ENCODE results near the gene RPH3AL.
"Not testable (repeated sequence)": the region's sequence is repeated elsewhere in the genome, so short reads cannot be mapped to it uniquely, and the experiment has no call there.

Gene RPH3AL

DNA sequence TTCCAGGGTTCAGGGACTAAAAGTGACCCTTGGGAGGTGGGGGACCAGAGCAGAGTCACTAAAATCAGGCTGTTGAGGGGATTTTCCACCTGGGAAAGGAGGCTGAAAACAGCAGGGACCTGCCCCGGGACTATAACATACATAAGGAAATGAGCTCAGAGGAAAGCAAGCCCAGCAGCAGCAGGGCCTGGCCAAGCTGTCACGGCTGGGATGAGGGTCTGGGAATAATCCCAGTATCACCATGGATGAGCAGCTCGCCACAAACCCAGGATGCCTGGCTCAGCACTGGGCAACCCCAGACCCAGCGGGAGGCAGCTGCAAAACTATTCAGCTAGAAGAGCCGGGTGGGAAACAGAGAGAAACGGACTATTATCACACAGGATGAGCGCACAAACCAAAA lies 72.4 kb downstream of the RPH3AL start:
- DNase-seq: no peak

DNA sequence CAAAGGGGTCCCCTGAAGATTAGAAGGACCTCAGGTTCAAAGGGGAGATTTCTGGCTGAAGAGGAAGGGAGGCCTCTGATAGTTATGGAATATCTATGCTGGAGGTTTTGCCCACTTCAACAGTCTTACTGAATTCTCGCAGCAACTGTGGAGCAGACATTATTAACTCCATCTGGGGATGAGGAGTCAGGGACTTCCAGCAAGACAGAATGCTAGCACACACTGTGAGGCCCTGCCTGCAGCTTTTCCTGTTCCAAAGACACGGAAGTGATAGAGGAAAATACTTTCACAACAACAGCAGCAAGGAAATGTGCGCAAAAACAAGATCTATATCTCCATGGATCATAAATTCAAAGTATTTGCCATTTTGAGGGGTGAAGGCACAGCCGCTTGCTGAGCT lies 72.8 kb downstream of the RPH3AL start:
- no peak for DNase-seq

DNA sequence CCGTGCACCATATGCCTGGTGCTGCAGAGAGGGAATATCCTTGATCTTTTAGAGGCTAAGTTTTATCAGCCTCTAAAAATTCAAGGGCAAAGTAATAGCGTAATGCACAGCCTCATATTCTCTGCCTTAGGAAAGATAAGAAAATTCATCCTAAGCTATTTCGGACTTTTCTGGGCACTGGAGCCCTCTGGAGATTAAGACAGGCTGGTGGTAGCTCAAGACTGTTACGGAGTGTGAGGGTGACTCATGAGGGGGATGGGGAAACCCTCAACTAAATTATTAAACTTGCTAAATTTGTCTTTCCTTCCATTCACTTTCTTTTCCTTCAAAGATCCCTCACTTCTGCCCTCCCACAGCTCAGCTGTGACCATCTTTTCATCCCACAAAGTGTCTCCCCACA lies 73.3 kb downstream of the RPH3AL start:
- DNase-seq: no peak

DNA sequence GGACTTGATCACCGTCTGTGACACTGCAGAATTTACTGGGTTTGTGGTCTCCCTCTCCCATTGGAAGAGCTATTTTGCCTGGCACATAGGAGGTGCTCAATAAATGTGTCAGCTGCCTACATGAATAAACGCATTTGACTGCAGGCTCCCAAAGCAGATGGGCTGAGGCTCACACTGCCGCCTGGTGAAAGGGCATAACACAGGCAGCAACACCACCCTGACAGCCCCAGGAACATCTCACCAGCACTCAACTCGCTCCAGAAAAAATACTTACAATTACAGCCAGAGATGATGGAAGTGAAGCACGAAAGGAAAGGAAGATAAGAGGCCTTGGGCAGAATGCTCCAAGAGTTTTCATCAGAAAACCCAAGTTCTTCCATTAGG lies 73.9 kb downstream of the RPH3AL start:
- no peak for DNase-seq

DNA sequence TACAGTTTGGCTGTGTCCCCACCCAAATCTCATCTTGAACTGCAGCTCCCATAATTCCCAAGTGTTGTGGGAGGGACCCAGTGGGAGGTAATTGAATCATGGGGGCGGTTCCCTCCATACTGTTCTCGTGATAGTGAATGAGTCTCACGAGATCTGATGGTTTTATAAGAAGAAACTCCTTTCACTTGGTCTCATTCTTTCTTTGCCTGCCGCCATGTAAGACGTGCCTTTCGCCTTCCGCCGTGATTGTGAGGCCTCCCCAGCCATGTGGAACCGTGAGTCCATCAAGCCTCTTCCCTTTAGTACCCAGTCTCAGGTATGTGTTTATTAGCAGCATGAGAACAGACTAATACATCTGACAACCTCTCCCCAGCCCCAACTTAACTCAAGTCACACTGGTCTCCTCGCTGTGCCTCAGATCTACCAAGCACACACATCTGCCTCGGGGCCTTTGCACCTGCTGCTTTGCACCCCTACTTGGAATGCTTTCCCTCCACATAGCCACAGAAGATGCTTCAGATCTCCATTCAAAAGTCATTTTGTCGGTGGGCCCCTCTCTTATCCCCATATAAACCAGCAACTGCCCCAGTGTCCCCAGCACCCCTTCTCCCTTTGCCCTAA lies 74.4 kb downstream of the RPH3AL start:
- DNase-seq: no peak

DNA sequence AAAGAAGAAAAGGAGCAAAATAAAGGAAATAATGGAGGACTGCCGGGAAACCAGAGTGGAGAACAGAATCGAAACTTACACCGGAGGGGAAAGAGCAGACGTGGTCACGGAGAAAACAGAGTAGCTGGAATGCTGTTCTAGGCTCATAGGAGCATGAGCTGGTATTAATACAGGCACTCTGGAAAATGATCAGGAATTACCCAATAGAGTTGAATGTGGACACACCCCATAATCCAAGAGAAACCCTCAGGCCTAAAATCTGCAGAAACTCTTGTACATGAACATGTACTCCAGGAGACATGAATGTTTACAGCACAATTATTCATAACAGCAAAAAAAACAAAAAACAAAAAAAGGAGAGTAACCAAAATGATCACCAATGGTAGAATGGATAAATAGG lies 77.7 kb downstream of the RPH3AL start:
- DNase-seq: no peak

DNA sequence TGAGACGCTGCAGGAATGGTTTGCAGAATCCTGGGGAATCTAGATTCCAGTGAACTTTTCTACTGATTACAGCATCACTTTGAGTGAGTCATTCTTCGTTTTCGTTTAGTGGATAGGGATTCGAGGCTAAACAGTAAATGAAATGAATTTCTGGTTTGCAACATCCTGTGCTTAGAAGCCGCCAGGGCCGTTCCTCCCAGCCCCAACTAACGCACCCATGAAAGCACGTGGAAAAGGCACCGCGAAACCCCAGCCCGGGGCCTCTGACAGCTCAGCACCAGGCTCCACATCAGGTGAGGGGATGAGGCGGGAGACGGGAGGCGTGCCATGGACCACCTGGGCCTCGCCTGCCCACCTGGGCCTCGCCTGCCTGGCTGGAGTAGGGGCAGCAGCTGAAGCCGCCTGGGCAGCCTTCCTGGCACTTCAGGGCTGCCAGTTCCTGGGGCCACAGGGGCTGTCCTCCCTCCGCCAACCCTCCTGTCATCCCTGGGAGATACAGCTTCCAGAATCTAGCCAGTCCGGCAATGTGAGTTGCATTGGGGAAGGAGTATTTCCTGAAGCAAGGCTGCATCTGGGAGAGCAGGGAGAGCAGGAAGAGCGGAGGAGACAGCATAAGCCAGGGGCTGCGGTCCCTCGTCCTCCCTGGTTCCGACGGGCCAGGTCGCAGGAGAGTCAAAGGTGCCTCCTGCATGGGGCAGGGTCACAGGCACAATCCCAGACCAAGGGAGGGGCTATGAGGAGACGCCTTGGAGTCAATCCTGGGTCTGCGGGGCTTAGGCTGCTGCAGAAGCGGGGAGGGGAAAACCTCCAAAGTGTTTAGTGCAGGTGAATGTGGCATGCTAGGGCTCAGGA lies 78.4 kb downstream of the RPH3AL start:
- no peak for DNase-seq

DNA sequence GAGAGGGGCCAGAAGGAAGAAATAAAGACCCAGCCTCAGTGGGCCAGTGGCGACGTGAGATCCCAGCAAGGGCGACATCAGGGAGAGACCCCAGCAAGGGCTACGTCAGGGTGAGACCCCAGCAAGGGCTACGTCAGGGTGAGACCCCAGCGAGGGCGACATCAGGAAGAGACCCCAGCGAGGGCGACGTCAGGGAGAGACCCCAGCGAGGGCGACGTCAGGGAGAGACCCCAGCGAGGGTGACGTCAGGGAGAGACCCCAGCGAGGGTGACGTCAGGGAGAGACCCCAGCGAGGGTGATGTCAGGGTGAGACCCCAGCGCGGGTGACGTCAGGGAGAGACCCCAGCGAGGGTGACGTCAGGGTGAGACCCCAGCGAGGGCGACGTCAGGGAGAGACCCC lies 79.8 kb downstream of the RPH3AL start:
- not testable (repeated sequence) for DNase-seq

DNA sequence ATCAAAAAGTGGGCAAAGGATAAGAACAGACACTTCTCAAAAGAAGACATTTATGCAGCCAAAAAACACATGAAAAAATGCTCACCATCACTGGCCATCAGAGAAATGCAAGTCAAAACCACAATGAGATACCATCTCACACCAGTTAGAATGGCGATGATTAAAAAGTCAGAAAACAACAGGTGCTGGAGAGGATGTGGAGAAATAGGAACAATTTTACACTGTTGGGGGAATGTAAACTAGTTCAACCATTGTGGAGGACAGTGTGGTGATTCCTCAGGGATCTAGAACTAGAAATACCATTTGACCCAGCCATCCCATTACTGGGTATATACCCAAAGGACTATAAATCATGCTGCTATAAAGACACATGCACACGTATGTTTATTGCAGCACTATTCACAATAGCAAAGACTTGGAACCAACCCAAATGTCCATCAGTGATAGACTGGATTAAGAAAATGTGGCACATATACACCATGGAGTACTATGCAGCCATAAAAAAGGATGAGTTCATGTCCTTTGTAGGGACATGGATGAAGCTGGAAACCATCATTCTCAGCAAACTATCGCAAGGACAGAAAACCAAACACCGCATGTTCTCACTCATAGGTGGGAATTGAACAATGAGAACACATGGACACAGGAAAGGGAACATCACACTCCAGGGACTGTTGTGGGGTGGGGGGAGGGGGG lies 80.5 kb downstream of the RPH3AL start:
- DNase-seq: not testable (repeated sequence)

DNA sequence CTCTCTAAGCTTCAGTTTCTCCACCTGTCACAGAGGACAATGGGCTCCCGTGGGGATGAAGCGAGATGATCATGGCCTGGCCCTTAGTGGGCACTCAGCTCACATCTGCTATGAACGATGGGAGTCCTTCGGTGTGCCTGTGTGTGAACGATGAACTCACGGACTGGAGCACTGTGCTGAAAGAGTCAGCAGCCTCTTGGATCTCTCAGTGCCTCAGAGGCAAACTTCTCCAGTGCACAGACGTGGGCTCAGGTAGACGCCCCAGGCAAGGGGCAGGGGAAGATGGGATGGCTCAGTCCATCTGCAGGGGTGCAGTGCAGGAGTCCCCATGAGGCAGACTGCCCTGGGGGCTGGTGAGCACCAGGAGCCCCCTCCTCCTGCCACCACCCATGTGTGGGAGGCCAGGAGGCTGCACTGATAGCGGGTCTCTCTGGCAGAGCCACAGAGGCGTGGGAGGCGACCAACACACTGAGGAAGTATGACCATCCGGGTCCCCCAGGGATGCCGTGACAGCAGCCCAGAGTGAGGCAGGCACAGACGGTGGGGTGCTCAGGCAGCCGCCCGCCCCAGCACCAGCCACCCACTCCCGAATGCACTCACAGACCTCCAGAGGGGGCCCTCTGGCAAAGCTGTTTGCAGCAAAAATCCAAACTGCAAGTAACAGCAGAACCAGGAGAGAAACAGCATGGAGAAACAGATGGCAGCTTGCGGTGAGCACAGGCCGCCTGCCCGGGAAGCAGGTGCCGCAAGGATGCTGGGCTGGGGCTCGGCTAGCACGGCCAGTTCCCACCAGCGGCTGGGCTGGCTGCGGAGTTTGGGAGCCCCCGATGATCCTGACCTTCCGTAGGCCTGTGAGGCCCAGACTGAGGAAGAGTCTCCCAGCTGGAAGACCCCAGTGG lies 82.7 kb downstream of the RPH3AL start:
- no peak for DNase-seq

DNA sequence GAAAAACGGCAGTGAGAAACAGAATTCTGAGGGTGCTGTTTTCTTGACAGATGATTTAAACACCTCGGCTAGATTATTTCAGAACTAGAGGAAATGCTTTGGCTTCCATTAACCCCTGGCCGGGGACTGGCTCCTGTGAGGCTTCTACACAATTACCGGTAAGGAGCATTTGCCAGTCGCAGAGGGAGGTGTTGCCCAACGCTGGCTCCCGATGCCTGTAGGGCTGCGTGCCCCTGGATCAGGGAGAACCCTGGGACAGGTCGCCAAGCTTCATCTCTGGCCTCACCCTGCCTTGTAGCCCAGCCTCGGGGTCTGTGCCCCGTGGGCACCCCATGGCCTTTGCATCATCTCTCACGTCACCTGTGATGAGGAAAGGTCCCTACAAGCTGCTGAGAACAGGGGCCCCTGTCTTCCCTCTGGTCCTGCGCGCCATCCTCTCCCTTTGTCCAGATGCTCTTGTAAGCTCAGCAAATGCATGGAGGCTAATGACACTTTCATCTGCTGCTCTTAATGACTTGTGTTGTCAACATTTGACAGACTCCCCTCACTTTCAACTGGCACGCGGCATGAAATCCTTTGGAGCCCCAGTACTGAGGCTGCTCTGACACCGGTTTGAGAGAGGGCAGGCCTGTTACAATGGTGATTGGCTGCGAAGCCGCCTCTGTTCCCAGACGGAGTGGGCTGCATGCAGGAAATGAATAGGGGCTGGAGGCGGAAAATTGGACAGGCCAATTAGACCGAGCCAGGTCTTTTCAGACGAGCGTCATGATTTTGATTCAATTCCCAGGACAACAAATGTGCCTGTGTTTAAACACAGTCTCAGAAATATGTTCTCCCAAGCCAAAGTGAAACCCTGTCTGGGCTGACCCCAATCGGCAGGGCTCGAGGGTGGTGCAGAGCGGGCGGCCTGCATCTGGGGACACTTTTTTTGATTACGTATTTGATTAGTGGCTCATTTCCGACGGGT lies 85.6 kb downstream of the RPH3AL start:
- no peak for DNase-seq

DNA sequence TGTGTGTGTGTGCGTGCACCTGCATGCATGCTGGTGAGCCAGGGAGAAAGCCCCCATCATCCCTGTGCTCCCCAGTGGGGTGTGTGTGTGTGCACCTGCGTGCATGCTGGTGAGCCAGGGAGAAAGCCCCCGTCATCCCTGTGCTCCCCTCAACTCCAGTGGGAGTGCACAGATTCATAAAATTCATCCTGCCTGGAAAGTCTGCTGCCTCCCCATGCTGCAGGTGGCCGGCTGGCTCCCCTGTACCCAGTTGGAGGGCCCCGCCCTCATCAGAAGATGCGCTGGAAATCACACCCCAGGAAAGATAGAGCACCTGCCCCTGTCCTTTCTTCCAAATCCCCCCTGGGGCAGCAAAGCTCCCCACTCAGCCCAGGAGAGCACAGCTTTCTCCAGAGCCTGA lies 86.4 kb downstream of the RPH3AL start:
- no peak for DNase-seq

DNA sequence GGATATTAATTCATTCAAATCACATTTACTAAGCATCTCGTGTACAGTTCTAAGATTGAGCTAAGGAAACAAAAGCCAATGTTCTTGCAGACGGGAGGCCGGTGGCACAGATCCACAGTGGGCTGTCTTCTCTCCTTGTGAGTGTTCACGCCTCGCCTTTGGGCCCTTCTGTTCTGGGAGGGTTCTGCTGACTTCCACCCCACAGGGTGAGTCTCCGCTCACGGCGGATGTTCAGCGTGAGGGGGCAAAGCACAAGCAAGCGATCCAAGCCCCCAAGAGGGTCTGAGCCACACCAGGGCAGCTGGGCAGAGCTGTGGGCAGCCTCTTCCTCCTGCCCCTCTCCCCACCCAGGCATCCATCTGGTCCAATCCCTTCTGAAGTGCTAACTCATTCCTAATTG lies 86.9 kb downstream of the RPH3AL start:
- DNase-seq: no peak

DNA sequence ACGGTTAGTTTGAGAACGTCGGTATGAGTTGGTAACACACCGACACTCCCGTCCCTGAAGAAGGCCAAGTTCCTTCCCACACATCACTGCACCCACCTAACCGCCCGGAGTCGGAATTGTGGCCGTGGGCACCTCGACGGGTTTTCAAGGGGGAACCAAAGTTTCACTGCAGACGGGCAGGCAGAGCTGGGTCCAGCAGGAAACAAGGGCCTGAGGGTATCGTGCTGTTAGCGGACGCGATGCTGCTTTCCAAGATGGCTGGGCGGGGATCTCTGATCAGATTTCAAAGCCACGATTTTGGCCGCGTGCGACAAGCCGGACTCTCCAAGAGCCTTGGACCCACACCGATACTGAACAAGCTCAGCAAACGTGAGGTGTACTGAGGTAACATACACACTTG lies 88.8 kb downstream of the RPH3AL start:
- no peak for DNase-seq

DNA sequence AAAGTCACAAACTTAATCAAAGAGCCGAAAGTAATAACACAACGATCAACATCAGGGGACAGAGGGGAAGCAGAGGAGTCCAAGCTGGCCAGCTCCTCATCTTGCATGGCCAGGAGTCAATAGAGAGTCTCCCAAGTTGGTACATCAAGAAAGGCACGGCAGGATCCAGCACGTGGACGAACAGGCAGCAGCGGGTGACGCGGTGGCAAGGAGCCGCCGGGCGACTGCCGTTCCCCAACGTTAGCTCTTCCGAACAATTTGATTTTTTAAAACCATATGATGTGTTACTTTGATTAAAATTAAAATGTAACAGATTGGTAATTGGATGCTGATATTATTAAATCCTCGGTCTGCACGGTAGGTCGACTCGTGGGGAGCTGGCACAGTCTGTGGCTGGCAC lies 89.3 kb downstream of the RPH3AL start:
- DNase-seq: no peak

DNA sequence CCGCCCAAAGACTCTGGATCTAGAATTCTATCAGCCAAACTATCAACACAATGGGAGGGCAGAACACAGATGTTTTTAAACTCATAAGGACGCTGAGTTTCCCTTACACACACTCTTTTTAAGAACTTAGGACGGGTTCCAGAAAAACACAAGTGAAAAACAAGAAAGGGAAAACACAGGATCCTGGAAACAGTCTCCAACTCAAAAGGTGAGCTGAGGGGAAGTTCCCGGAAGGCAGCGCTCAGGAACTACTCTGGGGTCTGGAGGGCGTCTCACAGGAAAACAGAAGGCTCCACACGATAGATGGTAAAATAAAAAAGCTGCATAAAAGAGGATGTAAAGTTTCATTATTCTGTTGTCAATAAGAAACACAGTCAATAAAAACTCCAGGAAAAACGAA lies 91.0 kb downstream of the RPH3AL start:
- no peak for DNase-seq

DNA sequence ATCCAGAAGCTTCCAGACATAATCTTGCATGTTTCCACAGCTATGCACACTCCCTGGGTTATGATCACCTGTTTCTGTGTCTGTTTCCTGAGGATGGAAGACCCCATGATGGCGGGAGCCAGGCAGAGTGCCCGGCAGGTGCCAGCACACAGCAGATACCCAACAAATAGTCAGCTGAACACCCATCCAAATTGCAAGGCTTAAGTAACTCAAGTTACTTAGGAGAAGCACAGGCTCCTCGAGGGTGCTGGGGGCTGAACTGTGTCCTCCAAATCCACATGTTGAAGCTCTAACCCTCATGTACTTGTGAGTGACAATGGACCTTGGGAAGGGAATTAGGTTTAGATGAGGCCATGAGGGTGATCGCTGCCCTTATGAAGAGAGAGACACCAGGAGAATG lies 91.7 kb downstream of the RPH3AL start:
- DNase-seq: no peak

DNA sequence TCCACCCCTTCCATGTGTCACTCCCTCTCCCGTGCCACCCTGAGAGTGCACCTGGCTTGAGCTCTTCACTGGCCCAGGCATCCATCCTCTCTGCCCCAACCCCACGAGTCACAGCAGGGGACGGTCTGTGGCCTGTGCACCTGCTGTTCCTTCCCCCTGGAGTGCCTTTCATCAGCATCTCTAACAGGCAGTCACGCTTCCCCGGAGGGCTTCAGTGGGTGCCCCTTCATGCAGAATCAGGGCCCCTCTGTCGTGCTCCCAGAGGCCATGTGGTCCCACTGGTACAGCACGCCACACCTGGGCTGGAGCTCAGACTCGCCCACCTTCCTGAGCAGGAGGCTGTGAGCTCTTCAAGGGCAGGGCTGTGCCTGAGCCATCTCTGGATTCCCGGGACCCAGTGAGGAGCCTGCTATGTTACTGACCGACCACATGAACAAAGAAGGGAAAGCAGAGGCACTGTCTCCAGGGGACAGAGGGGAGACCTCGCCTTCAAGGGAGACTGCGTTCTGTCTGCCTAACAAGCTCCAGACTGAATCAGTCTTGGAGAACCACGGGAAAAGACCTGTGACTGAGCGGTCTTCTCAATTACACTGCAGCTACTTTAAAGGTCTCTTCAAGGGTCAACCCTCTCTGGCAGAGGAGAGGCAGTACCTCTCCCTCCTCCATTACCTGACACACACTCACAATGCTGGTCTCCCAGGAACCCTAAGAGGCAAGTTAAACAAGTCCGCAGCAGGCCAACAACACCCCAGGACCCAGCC lies 92.4 kb downstream of the RPH3AL start:
- no peak for DNase-seq

DNA sequence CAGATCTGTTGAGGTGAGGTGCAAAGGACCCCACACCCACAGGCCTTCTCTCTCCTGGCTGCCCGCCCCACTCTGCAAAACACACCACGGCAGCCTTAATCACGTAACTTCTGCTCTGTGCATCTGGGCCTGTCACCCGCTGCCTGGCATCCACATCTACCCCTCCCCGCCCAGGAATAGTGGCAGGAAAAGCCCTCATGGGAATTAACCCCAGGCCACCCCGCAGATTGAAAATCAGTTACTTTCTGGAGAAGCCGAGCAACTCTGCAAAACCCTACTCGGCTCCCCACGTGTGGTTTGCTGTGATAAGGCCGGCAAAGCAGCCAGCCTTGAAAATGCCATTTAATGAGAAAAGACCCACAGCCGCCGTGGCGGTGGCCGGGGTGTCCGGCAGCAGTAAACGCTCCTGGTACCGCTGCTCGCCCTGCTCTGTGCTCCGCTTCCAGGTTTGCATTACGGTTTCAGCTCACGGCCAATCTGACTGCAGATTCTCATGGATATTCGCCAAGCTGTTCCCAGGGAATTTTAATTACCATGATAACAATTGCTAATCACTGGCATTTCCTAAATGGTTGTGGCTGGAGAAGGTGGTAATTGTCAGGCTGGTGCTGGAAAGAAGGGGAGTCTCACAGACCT lies 93.1 kb downstream of the RPH3AL start:
- DNase-seq: no peak

DNA sequence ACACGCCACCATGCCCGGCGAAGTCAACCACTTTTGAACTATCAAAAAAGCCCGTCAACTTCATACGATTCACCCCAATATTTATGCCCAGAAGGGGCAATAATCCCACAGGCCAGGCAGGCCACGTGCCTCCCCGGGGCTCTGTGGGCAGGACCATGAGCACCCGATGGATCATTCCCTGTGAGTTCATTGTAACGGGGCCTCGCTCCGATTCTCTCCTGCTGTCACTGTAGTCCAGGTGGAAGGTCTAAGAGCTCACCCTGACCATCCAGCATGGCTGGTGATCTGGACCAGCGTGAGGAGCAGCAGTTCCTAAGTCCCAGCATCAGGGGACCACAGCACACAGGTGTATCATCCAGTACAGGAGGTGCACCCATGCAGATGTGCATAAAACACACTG lies 93.7 kb downstream of the RPH3AL start:
- no peak for DNase-seq
